ENCODE results near the gene MAMSTR. TPM values are rescaled to one million over a fixed set of nuclear protein-coding genes. Genes with fewer than 3 reads are reported as not detected.
A peak's percentile ranks its signal among the peaks of the same experiment; 100 is the strongest.
"Not testable (repeated sequence)": the region's sequence is repeated elsewhere in the genome, so short reads cannot be mapped to it uniquely, and the experiment has no call there.

Gene MAMSTR
- total RNA-seq, 1 donor = 1.7 TPM

DNA sequence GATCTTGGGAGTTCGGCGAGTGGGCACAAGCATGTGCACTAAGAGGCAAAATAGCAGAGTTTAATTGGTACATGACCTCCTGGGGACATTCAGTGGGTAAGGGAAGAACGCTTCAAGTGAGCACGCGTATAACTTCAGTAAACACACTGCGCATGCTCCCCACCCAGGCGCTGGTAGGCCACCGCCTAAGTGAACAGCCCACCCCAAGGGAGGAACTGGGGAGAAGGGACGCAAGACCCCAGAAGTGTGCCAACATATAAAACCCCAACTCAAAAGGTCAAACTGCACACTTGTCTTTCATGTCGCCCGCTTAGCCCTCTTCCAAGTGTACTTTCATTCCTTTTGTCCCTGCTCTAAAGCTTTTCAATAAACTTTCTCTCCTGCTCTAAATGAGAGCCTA is 36.2 kb downstream of the MAMSTR start:
- peak overlapping the region; percentile 32 for H3K4me3 ChIP-seq (ENCODE audit: low read depth, low read length)
- no peak for TF ChIP-seq CTCF (IDR thresholded peaks at IDR 0.05; ENCODE audit: insufficient read depth, low read depth, low read length)
- peak; percentile 67 for DNase-seq (ENCODE audit: low read depth)

GRCh38 chr19:48681127-48681470 is 38.4 kb downstream of the MAMSTR start:
- DNase-seq (ENCODE audit: low read depth) = peak; percentile 95
- no peak overlapping the region for H3K4me3 ChIP-seq (ENCODE audit: low read depth, low read length)
- TF ChIP-seq CTCF (IDR thresholded peaks at IDR 0.05; ENCODE audit: insufficient read depth, low read depth, low read length) = no peak

DNA sequence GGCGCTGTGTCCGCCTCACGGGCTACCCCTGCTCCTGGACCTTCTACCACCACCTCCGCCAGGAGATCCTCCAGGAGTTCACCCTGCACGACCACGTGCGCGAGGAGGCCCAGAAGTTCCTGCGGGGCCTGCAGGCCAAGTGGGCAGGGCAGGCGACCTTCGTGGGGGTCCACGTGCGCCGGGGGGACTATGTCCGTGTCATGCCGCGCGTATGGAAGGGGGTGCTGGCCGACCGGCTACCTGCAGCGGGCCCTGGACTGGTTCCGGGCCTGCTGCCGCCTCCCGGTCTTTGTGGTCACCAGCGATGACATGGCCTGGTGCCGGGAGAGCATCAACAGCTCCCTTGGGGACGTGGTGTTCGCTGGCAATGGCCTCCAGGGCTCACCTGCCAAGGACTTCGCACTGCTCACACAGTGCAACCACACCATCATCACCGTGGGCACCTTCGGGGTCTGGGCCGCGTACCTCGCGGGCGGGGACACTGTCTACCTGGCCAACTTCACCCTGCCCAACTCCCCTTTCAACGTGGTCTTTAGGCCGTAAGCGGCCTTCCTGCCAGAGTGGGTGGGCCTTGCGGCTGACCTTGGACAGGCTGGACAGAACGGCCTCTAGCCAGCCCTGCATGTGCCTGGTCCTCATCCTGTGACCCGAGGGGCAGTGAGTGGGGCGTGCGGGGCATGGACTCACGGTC is 38.9 kb downstream of the MAMSTR start:
- no peak for TF ChIP-seq CTCF (IDR thresholded peaks at IDR 0.05; ENCODE audit: insufficient read depth, low read depth, low read length)
- no peak for DNase-seq (ENCODE audit: low read depth)
- H3K4me3 ChIP-seq (ENCODE audit: low read depth, low read length) = no peak overlapping the region

DNA sequence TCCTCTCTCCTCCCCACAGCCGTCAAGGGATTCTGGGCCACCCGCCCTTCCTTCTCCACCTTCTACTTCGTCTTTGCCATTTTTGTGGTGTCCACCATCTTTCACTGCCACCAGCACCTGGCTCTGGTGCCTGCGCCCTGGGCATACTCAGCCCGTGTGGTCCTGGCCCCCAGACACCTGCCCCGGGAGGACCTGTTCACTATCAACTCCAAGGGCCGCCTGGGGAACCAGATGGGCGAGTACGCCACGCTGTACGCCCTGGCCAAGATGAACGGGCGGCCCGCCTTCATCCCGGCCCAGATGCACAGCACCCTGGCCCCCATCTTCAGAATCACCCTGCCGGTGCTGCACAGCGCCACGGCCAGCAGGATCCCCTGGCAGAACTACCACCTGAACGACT is 39.5 kb downstream of the MAMSTR start:
- not testable (repeated sequence) for H3K4me3 ChIP-seq (ENCODE audit: low read depth, low read length); DNase-seq (ENCODE audit: low read depth)

GRCh38 chr19:48678201-48678600 is 41.3 kb downstream of the MAMSTR start:
- TF ChIP-seq CTCF (IDR thresholded peaks at IDR 0.05; ENCODE audit: insufficient read depth, low read depth, low read length) = no peak
- no peak overlapping the region for H3K4me3 ChIP-seq (ENCODE audit: low read depth, low read length)
- DNase-seq (ENCODE audit: low read depth) = no peak

- H3K4me3 ChIP-seq (ENCODE audit: low read depth, low read length) = no peak overlapping the region
- no peak for DNase-seq (ENCODE audit: low read depth)
- TF ChIP-seq CTCF (IDR thresholded peaks at IDR 0.05; ENCODE audit: insufficient read depth, low read depth, low read length) = no peak
Measured at GRCh38 chr19:48676887-48677286, 42.6 kb downstream of the MAMSTR start.

DNA sequence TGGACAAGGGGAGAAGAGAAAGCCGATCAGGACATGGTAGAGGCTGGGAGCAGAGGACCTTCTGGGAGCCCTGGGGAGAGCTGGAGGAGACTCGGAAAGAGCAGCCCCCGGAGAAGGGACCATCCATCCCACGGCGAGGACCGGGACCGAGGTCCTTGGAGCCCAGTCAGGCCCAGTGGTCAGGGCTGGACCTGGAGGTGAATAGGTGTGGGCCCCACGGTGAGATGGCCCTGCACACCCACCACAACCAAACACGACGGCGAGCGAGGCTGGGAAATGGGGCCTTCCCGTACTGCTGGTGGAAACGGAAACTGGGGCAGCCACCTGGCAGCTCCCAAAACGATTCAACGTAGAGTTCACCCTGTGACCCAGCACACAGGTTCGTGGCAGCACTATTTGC is 43.0 kb downstream of the MAMSTR start:
- TF ChIP-seq CTCF (IDR thresholded peaks at IDR 0.05; ENCODE audit: insufficient read depth, low read depth, low read length) = no peak
- DNase-seq (ENCODE audit: low read depth) = no peak
- no peak overlapping the region for H3K4me3 ChIP-seq (ENCODE audit: low read depth, low read length)

Data from fibroblast of villous mesenchyme (primary cell).